Peyer's patch (tissue), 4 donors: Measurements from ENCODE around the gene KRTAP3-3. TPM values are rescaled to one million over a fixed set of nuclear protein-coding genes. Genes with fewer than 3 reads are reported as not detected.

Source experiments
- DNase-seq, 3 donors: peaks; one replicate each; pipeline ENCODE4 v3.0.0-alpha.2; 2017 to 2019
- H3K27ac ChIP-seq, 4 donors: fragments of 200-600 bp; sonication (generic); one replicate each; pipeline ENCODE4 v1.5.1; 2016 to 2019
- H3K27me3 ChIP-seq, 2 donors: fragments of 200-600 bp; sonication (generic); one replicate each; pipeline ENCODE4 v1.5.1; 2019
- H3K36me3 ChIP-seq, 3 donors: fragments of 200-600 bp; sonication (generic); one replicate each; pipeline ENCODE4 v1.5.1; 2016 to 2019
- H3K4me1 ChIP-seq, 4 donors: fragments of 200-600 bp; sonication (generic); one replicate each; pipeline ENCODE4 v1.5.1; 2016 to 2019
- H3K4me3 ChIP-seq, 4 donors: fragments of 200-600 bp; sonication (generic); 1 replicate in 3 of 4; 2 replicates in 1 of 4; pipeline ENCODE4 v1.5.1; 2016 to 2019; ENCODE audit warnings: mild to moderate bottlenecking in 1 of 4
- H3K9me3 ChIP-seq, 4 donors: fragments of 200-600 bp; sonication (generic); one replicate each; pipeline ENCODE4 v1.5.1; 2016 to 2019; ENCODE audit warnings: mild to moderate bottlenecking in 1 of 4
- POLR2A ChIP-seq, 2 donors: fragments of 450-650 bp; IDR thresholded peaks; one replicate each; pipeline ENCODE4 v1.5.1; 2017; ENCODE audit warnings: antibody characterized with exemption in 2 of 2, mild to moderate bottlenecking in 2 of 2, moderate library complexity in 2 of 2
- total RNA-seq, 4 donors: library from RNA; depleted of rRNA; stranded (reverse); fragments of >200 nt; gene quantifications; one replicate each; pipeline ENCODE4 v1.1.0, GENCODE V29; 2016
- TF ChIP-seq, protein P1 (sequence below), 6 experiments: fragments of 450-650 bp in 4 of 6; fragments of 200-600 bp in 2 of 6; sonication (generic) in 1 of 6; IDR thresholded peaks; one replicate each; pipeline ENCODE4 v1.5.1; 2017 to 2019; ENCODE audit warnings: antibody characterized with exemption in 6 of 6, mild to moderate bottlenecking in 3 of 6, moderate library complexity in 1 of 6

The KRTAP3-3 gene
- total RNA-seq, 4 donors from 2014 or later: not detected

GRCh38 chr17:40980117-40980516 is 13.8 kb downstream of the KRTAP3-3 start:
- Histone ChIP-seq H3K4me1 (no peaks in the 10 kb centered on the region), H3K4me3 (no peak overlapping the region), H3K36me3 (no peaks in the 10 kb centered on the region), H3K27me3 (no peaks in the 10 kb centered on the region), H3K9me3 (no peaks in the 10 kb centered on the region), H3K27ac (no peak overlapping the region)
- TF ChIP-seq POLR2A (IDR thresholded peaks at IDR 0.05): no peak
- TF ChIP-seq, protein P1, sequence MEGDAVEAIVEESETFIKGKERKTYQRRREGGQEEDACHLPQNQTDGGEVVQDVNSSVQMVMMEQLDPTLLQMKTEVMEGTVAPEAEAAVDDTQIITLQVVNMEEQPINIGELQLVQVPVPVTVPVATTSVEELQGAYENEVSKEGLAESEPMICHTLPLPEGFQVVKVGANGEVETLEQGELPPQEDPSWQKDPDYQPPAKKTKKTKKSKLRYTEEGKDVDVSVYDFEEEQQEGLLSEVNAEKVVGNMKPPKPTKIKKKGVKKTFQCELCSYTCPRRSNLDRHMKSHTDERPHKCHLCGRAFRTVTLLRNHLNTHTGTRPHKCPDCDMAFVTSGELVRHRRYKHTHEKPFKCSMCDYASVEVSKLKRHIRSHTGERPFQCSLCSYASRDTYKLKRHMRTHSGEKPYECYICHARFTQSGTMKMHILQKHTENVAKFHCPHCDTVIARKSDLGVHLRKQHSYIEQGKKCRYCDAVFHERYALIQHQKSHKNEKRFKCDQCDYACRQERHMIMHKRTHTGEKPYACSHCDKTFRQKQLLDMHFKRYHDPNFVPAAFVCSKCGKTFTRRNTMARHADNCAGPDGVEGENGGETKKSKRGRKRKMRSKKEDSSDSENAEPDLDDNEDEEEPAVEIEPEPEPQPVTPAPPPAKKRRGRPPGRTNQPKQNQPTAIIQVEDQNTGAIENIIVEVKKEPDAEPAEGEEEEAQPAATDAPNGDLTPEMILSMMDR (IDR thresholded peaks at IDR 0.05): no peak
- no peak for DNase-seq

DNA sequence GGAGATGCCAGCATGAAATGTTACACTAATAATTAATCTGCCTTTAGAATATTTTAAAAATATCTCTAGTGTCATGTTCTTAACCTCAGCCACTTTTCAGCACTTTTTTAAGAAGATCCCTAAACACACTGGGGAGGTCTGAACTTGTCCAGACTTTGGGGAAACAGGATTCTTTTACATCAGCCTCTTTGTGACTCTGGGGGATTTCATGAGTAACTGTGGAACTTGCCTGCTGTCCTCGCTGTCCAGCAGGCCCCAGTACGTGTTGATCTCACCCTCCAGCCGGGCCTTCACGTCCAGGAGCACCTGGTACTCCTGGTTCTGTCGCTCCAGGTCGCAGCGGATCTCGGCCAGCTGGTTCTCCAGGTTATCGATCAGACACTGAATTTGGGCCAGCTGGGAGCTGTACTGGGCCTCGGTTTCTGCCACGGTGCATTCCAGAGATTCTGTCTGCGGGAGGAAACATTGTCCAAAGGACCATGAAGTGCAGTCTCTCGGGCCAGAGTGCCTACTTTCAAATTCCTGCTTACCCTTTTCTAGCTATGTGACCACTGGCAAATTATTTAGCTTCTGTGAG is 15.3 kb downstream of the KRTAP3-3 start:
- H3K4me3 ChIP-seq: no peak overlapping the region
- no peaks in the 10 kb centered on the region for H3K4me1 ChIP-seq
- TF ChIP-seq, protein P1 (IDR thresholded peaks at IDR 0.05): no peak
- no peak for TF ChIP-seq POLR2A (IDR thresholded peaks at IDR 0.05)
- no peaks in the 10 kb centered on the region for H3K9me3 ChIP-seq
- H3K27ac ChIP-seq: no peak overlapping the region
- H3K27me3 ChIP-seq: no peaks in the 10 kb centered on the region
- no peak for DNase-seq
- no peaks in the 10 kb centered on the region for H3K36me3 ChIP-seq

DNA sequence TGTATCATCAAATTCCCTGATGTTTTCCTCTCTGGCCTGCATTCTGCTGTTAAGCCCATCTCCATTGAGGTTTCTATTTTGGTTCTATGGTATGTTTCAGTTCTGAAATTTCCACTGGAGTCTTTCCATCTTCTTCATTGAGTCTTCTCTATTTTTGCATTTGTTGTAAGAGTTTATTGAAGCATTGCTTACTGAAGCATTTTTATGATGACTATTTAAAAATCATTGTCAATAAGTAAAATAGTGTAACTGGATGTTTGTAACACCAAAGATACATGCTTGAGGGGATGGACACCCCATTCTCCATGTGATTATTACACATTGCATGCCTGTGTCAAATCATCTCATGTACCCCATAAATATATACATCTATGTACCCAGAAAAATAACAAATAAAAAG is 18.4 kb downstream of the KRTAP3-3 start:
- no peaks in the 10 kb centered on the region for H3K27me3 ChIP-seq
- no peak for DNase-seq
- H3K4me3 ChIP-seq: no peak overlapping the region
- H3K4me1 ChIP-seq: no peaks in the 10 kb centered on the region
- TF ChIP-seq, protein P1 (IDR thresholded peaks at IDR 0.05): no peak
- no peak for TF ChIP-seq POLR2A (IDR thresholded peaks at IDR 0.05)
- H3K27ac ChIP-seq: no peak overlapping the region
- no peaks in the 10 kb centered on the region for H3K9me3 ChIP-seq
- H3K36me3 ChIP-seq: no peaks in the 10 kb centered on the region

DNA sequence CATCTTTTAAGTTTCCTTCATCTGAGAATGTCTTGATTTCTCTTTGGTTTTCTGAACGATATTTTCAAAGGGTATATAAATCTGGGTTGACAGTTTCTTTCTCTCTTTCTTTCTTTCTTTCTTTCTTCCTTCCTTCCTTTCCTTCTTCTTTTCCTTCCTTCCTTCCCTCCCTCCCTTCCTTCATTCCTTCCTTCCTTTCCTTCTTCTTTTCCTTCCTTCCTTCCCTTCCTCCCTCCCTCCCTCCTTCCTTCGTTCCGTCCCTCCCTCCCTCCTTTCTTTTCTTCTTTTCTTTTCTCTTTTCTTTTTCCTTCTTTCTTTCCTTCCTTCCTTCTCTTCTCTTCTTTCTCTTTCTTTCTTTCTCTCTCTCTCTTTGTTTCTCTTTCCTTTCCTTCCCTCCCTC is 19.6 kb downstream of the KRTAP3-3 start:
- H3K4me1 ChIP-seq: no peaks in the 10 kb centered on the region
- TF ChIP-seq POLR2A (IDR thresholded peaks at IDR 0.05): no peak
- TF ChIP-seq, protein P1 (IDR thresholded peaks at IDR 0.05): no peak
- no peaks in the 10 kb centered on the region for H3K9me3 ChIP-seq
- no peak for DNase-seq
- H3K4me3 ChIP-seq: no peak overlapping the region
- H3K27ac ChIP-seq: no peak overlapping the region
- no peaks in the 10 kb centered on the region for H3K27me3 ChIP-seq
- H3K36me3 ChIP-seq: no peaks in the 10 kb centered on the region

DNA sequence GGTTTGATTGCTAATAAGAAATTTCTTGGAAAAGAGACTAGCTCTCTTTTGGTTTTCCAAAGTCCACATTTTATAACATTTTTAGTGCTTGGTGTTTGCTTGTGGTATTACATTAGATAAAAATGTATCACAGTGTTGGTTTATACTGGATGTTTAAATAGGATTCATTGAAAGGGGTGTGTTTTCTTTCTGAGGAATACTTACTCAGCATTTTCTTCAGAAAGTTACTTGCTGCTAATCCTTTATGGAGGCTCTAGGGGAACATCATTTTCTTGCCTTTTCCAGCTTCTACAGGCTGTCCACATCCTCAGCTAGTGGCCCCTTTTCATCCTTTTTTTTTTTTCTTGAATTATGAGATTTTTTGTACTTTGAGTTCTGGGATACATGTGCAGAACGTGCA is 26.4 kb downstream of the KRTAP3-3 start:
- Histone ChIP-seq H3K4me1 (no peaks in the 10 kb centered on the region), H3K27ac (no peak overlapping the region), H3K36me3 (no peaks in the 10 kb centered on the region), H3K4me3 (no peak overlapping the region), H3K9me3 (no peaks in the 10 kb centered on the region), H3K27me3 (no peaks in the 10 kb centered on the region)
- no peak for TF ChIP-seq POLR2A (IDR thresholded peaks at IDR 0.05)
- TF ChIP-seq, protein P1 (IDR thresholded peaks at IDR 0.05): no peak
- no peak for DNase-seq

GRCh38 chr17:40966848-40967247 is 27.1 kb downstream of the KRTAP3-3 start, which contains the start of gene KRT39:
Gene KRT39, minus strand, starts transcription at chr17:40966948. Its CDS starts 92 bp downstream, at chr17:40966856.
- Histone ChIP-seq H3K27me3 (no peaks in the 10 kb centered on the region), H3K36me3 (no peaks in the 10 kb centered on the region)
- TF ChIP-seq POLR2A (IDR thresholded peaks at IDR 0.05): no peak
- TF ChIP-seq, protein P1 (IDR thresholded peaks at IDR 0.05): no peak

More at GRCh38 chr17:40966848-40967247, 27.1 kb downstream of the KRTAP3-3 start, which contains the start of gene KRT39:
- no peak for DNase-seq
- Histone ChIP-seq H3K4me1 (no peaks in the 10 kb centered on the region), H3K27ac (no peak within 1 kb of the TSS), H3K9me3 (no peaks in the 10 kb centered on the region), H3K4me3 (no peak within 1 kb of the TSS)
